ENCODE data around the gene GFER. TPM values are rescaled to one million over a fixed set of nuclear protein-coding genes. Genes with fewer than 3 reads are reported as not detected.
"Not testable (repeated sequence)": the region's sequence is repeated elsewhere in the genome, so short reads cannot be mapped to it uniquely, and the experiment has no call there.

GFER gene
- total RNA-seq, 4 donors from 2014 or later, result 29.9 to 117 (median 64.3) TPM

DNA sequence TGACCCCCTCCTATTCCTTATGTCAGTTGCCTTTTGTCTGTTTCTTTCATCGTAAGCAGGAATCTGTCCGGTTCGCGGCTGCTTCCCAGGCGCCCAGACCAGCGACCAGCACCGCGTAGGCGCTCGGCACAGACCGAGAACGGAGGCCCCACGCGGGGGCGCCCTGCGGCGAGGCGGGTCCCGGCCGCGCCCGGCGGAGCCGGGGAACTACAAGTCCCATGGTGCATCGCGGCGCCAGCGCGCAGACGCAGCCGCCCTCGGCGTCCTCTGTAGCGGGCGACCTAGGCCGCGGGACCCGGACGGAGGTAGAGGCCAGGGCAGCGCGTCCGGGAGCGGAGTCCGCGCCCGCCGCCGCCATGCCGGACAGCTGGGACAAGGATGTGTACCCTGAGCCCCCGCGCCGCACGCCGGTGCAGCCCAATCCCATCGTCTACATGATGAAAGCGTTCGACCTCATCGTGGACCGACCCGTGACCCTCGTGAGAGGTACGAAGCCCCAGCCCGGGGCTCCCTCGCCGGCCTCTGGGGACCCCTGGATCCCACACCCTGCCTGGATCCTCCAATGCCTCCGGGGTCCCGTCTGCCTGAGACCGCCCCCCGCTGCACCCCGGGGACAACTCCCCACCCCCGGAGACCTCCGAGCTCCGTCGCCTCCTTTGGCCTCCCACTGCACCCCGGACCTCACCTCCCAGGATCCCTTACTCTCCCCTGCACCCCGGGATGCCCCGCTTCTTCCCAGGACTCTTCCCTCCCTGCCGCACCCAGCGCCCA, 24.5 kb upstream of the GFER start, which contains the start of gene NDUFB10:
NDUFB10 (plus strand) TSS at position 270 of the 771 bp plus-strand sequence; CDS start at position 357, 87 bp downstream.
- peak; percentile 95 for DNase-seq
- intact Hi-C loops (cut with DNase I; ENCODE audit: low total_unique reads) (no loop called here), in situ Hi-C loops (cut with MboI; ENCODE audit: low pct_ligation_motif_present in 1 of 4, low pct_unique_long_range_greater_than_20kb in 1 of 4, low sequenced_read_pairs in 3 of 4) (no loop called here)
- H3K4me1 ChIP-seq, result peaks cover 8 to 39% (median 33%) of the 10 kb centered on the region in 4 donors
- WGBS, 2 donors (ENCODE audit: low coverage in 1 of 2), result 1% methylated on average over 34 of the region's 79 CpGs; no CpG with 5 or more reads in 1 of the 2 donors
- H3K9me3 ChIP-seq, result no peaks in the 10 kb centered on the region
- peaks cover 0 to 16% (median 6%) of the 10 kb centered on the region in 4 donors for H3K36me3 ChIP-seq
- H3K4me3 ChIP-seq, result peak within 1 kb of the TSS; percentile 69 to 99 (median 86)
- peak; percentile 94 to 96 (median 95) for TF ChIP-seq POLR2AphosphoS5 (IDR thresholded peaks at IDR 0.05)
- TF ChIP-seq, protein P1, sequence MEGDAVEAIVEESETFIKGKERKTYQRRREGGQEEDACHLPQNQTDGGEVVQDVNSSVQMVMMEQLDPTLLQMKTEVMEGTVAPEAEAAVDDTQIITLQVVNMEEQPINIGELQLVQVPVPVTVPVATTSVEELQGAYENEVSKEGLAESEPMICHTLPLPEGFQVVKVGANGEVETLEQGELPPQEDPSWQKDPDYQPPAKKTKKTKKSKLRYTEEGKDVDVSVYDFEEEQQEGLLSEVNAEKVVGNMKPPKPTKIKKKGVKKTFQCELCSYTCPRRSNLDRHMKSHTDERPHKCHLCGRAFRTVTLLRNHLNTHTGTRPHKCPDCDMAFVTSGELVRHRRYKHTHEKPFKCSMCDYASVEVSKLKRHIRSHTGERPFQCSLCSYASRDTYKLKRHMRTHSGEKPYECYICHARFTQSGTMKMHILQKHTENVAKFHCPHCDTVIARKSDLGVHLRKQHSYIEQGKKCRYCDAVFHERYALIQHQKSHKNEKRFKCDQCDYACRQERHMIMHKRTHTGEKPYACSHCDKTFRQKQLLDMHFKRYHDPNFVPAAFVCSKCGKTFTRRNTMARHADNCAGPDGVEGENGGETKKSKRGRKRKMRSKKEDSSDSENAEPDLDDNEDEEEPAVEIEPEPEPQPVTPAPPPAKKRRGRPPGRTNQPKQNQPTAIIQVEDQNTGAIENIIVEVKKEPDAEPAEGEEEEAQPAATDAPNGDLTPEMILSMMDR (IDR thresholded peaks at IDR 0.05), result peak; percentile 47 to 75 (median 53)
- no peak for TF ChIP-seq EP300 (IDR thresholded peaks at IDR 0.05; ENCODE audit: low read depth)
- TF ChIP-seq POLR2A (IDR thresholded peaks at IDR 0.05), result peak; percentile 92
- H3K27ac ChIP-seq, result peak within 1 kb of the TSS; percentile 89 to 97 (median 91)
- no peaks in the 10 kb centered on the region for H3K27me3 ChIP-seq

DNA sequence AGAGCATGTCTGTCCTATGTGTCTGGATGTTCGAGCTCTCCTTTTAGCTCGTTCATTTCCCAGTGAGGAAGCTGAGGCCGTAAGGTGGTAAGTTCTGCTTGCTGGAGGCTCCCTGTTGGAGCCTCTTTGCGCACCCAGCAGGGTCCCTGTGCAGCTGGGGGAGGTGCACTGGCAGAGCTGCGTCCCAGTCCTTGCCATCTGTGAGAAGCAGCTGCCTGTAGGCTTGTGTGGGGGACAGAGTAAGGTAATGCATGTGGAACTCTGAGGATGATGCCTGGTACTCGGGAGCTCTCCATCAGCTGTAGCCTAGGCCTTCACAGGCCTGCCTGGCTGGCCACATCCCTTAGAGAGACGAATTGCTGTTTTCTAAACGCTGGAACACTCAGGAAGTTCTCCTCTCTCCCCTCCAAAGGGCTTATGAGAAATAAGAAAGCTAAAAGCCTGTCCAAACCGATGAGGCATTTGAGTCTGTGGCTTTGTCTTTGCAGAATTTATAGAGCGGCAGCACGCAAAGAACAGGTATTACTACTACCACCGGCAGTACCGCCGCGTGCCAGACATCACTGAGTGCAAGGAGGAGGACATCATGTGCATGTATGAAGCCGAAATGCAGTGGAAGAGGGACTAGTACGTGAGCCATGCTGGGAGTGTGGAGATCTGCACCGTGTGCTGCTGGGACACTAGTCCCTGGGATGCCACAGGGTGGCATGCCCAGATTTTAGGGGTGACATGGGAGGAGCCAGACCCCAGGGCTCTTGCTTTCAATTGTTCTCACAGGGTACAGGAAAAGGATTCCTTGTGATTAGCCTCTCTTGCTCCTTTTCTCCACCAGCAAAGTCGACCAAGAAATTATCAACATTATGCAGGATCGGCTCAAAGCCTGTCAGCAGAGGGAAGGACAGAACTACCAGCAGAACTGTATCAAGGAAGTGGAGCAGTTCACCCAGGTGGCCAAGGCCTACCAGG, 23.0 kb upstream of the GFER start:
- WGBS, 2 donors (ENCODE audit: low coverage in 1 of 2), result 27 to 43% methylated on average over 3 to 19 of the region's 20 CpGs
- in situ Hi-C loops (cut with MboI; ENCODE audit: low pct_ligation_motif_present in 1 of 4, low pct_unique_long_range_greater_than_20kb in 1 of 4, low sequenced_read_pairs in 3 of 4), result no loop called here
- Histone ChIP-seq H3K27ac (peak overlapping the region; percentile 89 to 97 (median 91)), H3K36me3 (peaks cover 0 to 16% (median 6%) of the 10 kb centered on the region in 4 donors), H3K9me3 (no peaks in the 10 kb centered on the region), H3K4me1 (peaks cover 8 to 45% (median 38%) of the 10 kb centered on the region in 4 donors), H3K4me3 (peak overlapping the region in 2 of 4 donors; percentile 87 to 99), H3K27me3 (no peaks in the 10 kb centered on the region)
- intact Hi-C loops (cut with DNase I; ENCODE audit: low total_unique reads), result no loop called here
- TF ChIP-seq POLR2A (IDR thresholded peaks at IDR 0.05), result no peak
- TF ChIP-seq, protein P1 (IDR thresholded peaks at IDR 0.05), result peak in 1 of 5 experiments; percentile 11
- TF ChIP-seq EP300 (IDR thresholded peaks at IDR 0.05; ENCODE audit: low read depth), result no peak
- peak in 1 of 3 donors; percentile 11 for TF ChIP-seq POLR2AphosphoS5 (IDR thresholded peaks at IDR 0.05)
- no peak for DNase-seq

DNA sequence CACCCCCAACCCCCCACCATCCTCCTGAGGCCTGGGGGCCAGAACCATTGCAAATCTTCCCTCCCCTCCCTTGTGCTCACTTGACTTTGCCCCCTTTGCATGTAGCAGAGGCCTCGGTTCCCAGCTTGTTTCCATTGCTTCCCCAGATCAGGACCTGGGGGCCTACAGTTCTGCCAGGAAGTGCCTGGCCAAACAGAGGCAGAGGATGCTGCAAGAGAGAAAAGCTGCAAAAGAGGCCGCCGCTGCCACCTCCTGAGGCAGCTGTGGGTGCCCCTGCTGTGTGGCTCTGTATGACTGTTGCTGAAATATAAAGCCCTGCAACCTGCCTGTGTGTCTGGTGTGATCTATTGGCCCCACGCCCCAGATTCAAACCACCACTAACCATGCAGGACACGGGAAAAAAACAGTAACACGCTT, 22.3 kb upstream of the GFER start:
- TF ChIP-seq POLR2A (IDR thresholded peaks at IDR 0.05) (no peak), EP300 (IDR thresholded peaks at IDR 0.05; ENCODE audit: low read depth) (no peak), POLR2AphosphoS5 (IDR thresholded peaks at IDR 0.05) (no peak)
- TF ChIP-seq, protein P1 (IDR thresholded peaks at IDR 0.05), result no peak
- in situ Hi-C loops (cut with MboI; ENCODE audit: low pct_ligation_motif_present in 1 of 4, low pct_unique_long_range_greater_than_20kb in 1 of 4, low sequenced_read_pairs in 3 of 4), result no loop called here
- H3K9me3 ChIP-seq, result no peaks in the 10 kb centered on the region
- 40% methylated on average over 6 of the region's 6 CpGs; no CpG with 5 or more reads in 1 of the 2 donors for WGBS, 2 donors (ENCODE audit: low coverage in 1 of 2)
- no peaks in the 10 kb centered on the region for H3K27me3 ChIP-seq
- no peak overlapping the region for H3K4me3 ChIP-seq
- peak overlapping the region in 2 of 4 donors; percentile 89 to 91 for H3K27ac ChIP-seq
- H3K4me1 ChIP-seq, result peaks cover 8 to 50% (median 41%) of the 10 kb centered on the region in 4 donors
- H3K36me3 ChIP-seq, result peaks cover 0 to 16% (median 6%) of the 10 kb centered on the region in 4 donors
- DNase-seq, result no peak
- intact Hi-C loops (cut with DNase I; ENCODE audit: low total_unique reads), result no loop called here

- in situ Hi-C loops (cut with MboI; ENCODE audit: low pct_ligation_motif_present in 1 of 4, low pct_unique_long_range_greater_than_20kb in 1 of 4, low sequenced_read_pairs in 3 of 4); H3K4me3 ChIP-seq; H3K9me3 ChIP-seq; H3K27me3 ChIP-seq; intact Hi-C loops (cut with DNase I; ENCODE audit: low total_unique reads); DNase-seq: not testable (repeated sequence)
- Histone ChIP-seq H3K27ac (peak overlapping the region in 3 of 4 donors; percentile 25 to 99 (median 99)), H3K4me1 (peaks cover 8 to 50% (median 41%) of the 10 kb centered on the region in 4 donors), H3K36me3 (peaks cover 0 to 16% (median 6%) of the 10 kb centered on the region in 4 donors)
- whole genome bisulfite sequencing, 2 donors (ENCODE audit: low coverage in 1 of 2), result 81% methylated on average over 34 of the region's 37 CpGs; no CpG with 5 or more reads in 1 of the 2 donors
These were observed 21.5 kb upstream of the GFER start for GRCh38 chr16:1962161-1963153.
